Karpas-422 (cell line): Measurements from ENCODE around the gene NAALAD2. TPM values are rescaled to one million over a fixed set of nuclear protein-coding genes. Genes with fewer than 3 reads are reported as not detected.
A peak's percentile ranks its signal among the peaks of the same experiment; 100 is the strongest.
"Not testable (repeated sequence)": the region's sequence is repeated elsewhere in the genome, so short reads cannot be mapped to it uniquely, and the experiment has no call there.

Experiments
- DNase-seq: peaks from one replicate; pipeline ENCODE4 v3.0.0-alpha.2; 2015
- H2AFZ ChIP-seq: fragments of 200-600 bp; sonication (generic); 2 replicates; pipeline ENCODE4 v1.6.1; 2014; ENCODE audit warnings: antibody characterized with exemption, low read length, mixed read lengths
- H3K27ac ChIP-seq: fragments of 200-600 bp; sonication (generic); 2 replicates; pipeline ENCODE4 v1.5.1; 2014; ENCODE audit warnings: mild to moderate bottlenecking, low read length, moderate library complexity
- H3K27me3 ChIP-seq: fragments of 200-600 bp; sonication (generic); 2 replicates; pipeline ENCODE4 v1.6.1; 2014; ENCODE audit warnings: low read length, mixed read lengths
- H3K36me3 ChIP-seq: fragments of 200-600 bp; sonication (generic); 2 replicates; pipeline ENCODE4 v1.6.1; 2014; ENCODE audit warnings: low read length, mixed read lengths; ENCODE audit not compliant: insufficient read depth
- H3K4me1 ChIP-seq: fragments of 200-600 bp; sonication (generic); 2 replicates; pipeline ENCODE4 v1.6.1; 2014; ENCODE audit warnings: mild to moderate bottlenecking, low read length, mixed read lengths
- H3K4me2 ChIP-seq: fragments of 200-600 bp; sonication (generic); 2 replicates; pipeline ENCODE4 v1.6.1; 2014; ENCODE audit warnings: low read length, low read depth, mild to moderate bottlenecking; ENCODE audit not compliant: poor library complexity, severe bottlenecking
- H3K4me3 ChIP-seq: fragments of 200-600 bp; sonication (generic); 2 replicates; pipeline ENCODE4 v1.5.1; 2014; ENCODE audit warnings: mild to moderate bottlenecking, antibody characterized with exemption, low read length, mixed read lengths
- H3K79me2 ChIP-seq: fragments of 200-600 bp; sonication (generic); 2 replicates; pipeline ENCODE4 v1.6.1; 2014; ENCODE audit warnings: mild to moderate bottlenecking, low read length, mixed read lengths
- H3K9ac ChIP-seq: fragments of 200-600 bp; sonication (generic); 2 replicates; pipeline ENCODE4 v1.6.0; 2014; ENCODE audit warnings: low read length
- H3K9me2 ChIP-seq: fragments of 200-600 bp; sonication (generic), shearing (Covaris generic); replicated peaks from 2 replicates; pipeline ENCODE4 v1.6.0; 2014; ENCODE audit warnings: mild to moderate bottlenecking, low read length, moderate library complexity; ENCODE audit not compliant: insufficient read depth
- H3K9me3 ChIP-seq: fragments of 300-700, 200-600 bp; sonication (generic); 2 replicates; pipeline ENCODE4 v1.6.1; 2014; ENCODE audit warnings: low read length, mixed read lengths
- H4K20me1 ChIP-seq: fragments of 200-600 bp; sonication (generic); 2 replicates; pipeline ENCODE4 v1.6.1; 2014; ENCODE audit warnings: mild to moderate bottlenecking, antibody characterized with exemption, low read length, low read depth; ENCODE audit not compliant: insufficient read depth
- total RNA-seq: library from RNA; depleted of rRNA; stranded (reverse); fragments of >200 nt; shearing (Covaris generic); gene quantifications from 2 replicates; pipeline ENCODE4 v1.2.3, GENCODE V29; 2014; ENCODE audit warnings: low replicate concordance

NAALAD2 gene
- total RNA-seq, 1 experiment from 2014 or later, result not detected

DNA sequence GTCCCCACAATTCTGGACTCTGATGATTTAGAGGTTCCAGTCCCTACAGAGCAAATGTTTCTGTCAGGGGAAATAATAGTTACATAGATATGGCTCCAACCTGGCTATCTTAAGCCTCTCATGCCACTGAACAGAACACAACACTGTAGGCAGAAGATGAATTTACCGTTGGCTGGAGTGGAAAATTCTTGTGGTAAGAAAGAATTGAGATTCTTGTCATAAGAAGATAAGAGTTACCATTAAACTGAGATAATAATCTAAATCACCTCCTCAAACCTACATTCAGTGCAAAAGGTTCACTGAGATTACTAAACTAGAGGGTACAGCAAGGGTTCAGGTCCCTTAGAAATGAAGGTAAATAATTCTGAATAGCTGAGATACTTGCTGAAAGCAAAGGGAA, 10.1 kb upstream of the NAALAD2 start:
- Histone ChIP-seq H2AFZ (no peak overlapping the region), H3K9me3 (no peaks in the 10 kb centered on the region), H3K79me2 (no peaks in the 10 kb centered on the region), H4K20me1 (no peaks in the 10 kb centered on the region), H3K9ac (no peak overlapping the region), H3K27ac (no peak overlapping the region), H3K4me3 (no peak overlapping the region), H3K4me2 (no peak overlapping the region), H3K27me3 (no peaks in the 10 kb centered on the region), H3K36me3 (no peaks in the 10 kb centered on the region), H3K4me1 (no peaks in the 10 kb centered on the region), H3K9me2 (no peaks in the 10 kb centered on the region)
- no peak for DNase-seq

DNA sequence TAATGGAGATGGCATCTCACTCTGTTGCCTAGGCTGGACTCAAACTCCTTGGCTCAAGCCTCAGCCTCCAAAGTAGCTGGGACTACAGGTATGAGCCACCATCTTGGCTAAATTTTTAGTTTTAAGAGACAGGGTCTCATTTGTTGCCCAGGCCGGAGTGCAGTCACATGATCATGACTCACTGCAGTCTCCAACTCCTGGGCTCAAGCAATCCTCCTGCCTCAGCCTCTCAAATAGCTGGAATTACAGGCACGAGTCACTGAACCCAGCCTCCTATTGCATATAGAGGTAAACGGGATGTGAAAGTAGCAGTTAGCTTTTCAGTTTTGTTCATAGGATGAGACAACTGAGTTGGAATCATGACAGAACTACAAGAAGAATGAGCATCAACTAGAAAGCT, 9.5 kb upstream of the NAALAD2 start:
- no peaks in the 10 kb centered on the region for H3K9me3 ChIP-seq
- H3K9ac ChIP-seq, result no peak overlapping the region
- no peak overlapping the region for H3K4me3 ChIP-seq
- no peaks in the 10 kb centered on the region for H3K27me3 ChIP-seq
- no peaks in the 10 kb centered on the region for H3K4me1 ChIP-seq
- no peaks in the 10 kb centered on the region for H3K9me2 ChIP-seq
- no peaks in the 10 kb centered on the region for H3K36me3 ChIP-seq
- H3K4me2 ChIP-seq, result no peak overlapping the region
- H4K20me1 ChIP-seq, result no peaks in the 10 kb centered on the region
- H3K27ac ChIP-seq, result no peak overlapping the region
- no peaks in the 10 kb centered on the region for H3K79me2 ChIP-seq
- no peak for DNase-seq
- no peak overlapping the region for H2AFZ ChIP-seq

DNA sequence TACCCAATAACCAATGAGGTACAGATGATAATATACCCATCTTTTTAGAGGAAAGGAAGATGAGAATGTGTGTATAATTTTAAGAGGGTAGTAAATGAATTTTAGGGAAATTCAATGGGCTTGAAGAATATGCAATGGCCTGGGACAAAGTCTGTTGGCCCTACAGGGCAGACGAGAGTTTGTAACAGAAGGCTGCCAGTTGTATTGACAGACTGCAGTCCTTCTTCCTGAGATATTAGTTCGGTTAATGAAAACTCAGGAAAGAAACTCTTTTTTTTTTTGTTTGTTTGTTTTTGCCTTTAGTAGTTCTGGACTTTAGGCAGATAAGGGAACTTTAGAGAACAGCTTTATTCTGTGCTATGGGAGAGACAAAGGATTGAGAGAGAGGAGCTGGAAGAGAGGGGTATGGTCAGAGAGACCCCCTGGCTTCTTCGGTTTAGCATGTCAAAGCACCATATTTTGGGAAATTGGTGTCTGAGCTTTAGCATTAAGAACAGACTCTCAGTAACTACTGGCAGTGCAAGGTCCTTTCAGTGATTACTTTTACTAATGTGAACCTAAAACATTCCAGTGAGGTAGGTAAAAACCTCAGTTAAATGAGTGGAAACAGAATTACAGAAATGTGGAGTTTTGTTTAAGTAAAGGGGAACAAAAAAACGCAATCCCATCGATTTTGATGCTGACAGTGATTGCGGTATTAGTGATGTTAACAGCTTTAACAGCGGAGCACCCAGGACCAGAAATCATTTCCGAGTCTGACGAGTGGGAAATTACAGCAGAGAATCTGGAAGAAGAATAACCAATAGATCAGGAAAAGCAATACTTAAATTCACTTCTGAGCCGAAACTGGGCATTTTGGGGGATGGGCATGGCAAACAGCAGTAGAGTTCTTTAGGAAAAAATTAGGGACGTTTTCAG, 644 bp upstream of the NAALAD2 start:
- H3K4me2 ChIP-seq, result no peak overlapping the region

DNA sequence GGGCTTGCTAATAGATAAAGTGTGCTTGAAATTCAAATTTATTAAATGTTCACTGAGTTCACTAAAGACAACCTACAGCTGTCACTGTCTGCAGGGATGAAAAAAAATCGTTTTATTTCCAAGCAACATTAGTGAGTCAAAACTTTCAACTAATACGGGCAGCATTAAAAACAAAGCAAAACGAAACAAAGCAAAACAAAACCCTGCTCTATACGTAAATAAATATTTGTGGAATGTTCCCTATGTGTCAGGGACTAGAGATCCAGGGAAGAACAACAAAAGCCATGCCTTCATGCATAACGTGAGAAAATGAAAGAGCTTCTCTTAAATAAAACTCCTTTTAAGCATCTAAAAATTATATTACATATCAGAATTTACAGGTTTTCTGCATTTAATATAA, 553 bp downstream of the NAALAD2 start:
- Histone ChIP-seq H3K4me3 (no peak overlapping the region), H2AFZ (no peak overlapping the region), H3K27me3 (0 out of 2 replicates have a peak, but pooled peaks cover 2% of the 10 kb centered on the region), H3K9ac (no peak overlapping the region), H3K36me3 (no peaks in the 10 kb centered on the region), H4K20me1 (no peaks in the 10 kb centered on the region), H3K4me2 (no peak overlapping the region), H3K9me3 (no peaks in the 10 kb centered on the region), H3K9me2 (no peaks in the 10 kb centered on the region), H3K4me1 (no peaks in the 10 kb centered on the region), H3K27ac (no peak overlapping the region), H3K79me2 (no peaks in the 10 kb centered on the region)
- no peak for DNase-seq

More for the DNA sequence above, 644 bp upstream of the NAALAD2 start:
- DNase-seq, result no peak
- H3K9me2 ChIP-seq, result no peaks in the 10 kb centered on the region
- H2AFZ ChIP-seq, result no peak overlapping the region
- H3K27me3 ChIP-seq, result 0 out of 2 replicates have a peak, but pooled peaks cover 2% of the 10 kb centered on the region
- H3K79me2 ChIP-seq, result no peaks in the 10 kb centered on the region
- no peaks in the 10 kb centered on the region for H3K36me3 ChIP-seq
- no peaks in the 10 kb centered on the region for H3K4me1 ChIP-seq
- no peaks in the 10 kb centered on the region for H3K9me3 ChIP-seq
- H3K27ac ChIP-seq, result no peak overlapping the region
- H3K4me3 ChIP-seq, result no peak overlapping the region
- H4K20me1 ChIP-seq, result no peaks in the 10 kb centered on the region
- H3K9ac ChIP-seq, result no peak overlapping the region

DNA sequence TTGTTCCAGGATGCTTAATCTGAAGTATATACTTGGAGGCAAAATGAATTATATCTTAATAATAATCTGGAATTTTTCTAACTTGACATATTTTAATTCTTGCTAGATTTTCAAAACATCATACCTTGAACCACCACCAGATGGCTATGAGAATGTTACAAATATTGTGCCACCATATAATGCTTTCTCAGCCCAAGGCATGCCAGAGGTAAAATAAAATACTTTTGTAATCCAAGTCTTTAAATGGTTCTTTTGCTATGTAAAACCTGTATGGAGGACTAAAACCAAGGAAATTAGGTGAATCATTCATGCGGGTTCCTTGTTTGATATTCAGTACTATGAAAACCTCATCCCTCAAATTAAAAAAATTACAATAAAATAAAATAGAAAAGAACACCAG, 14.4 kb downstream of the NAALAD2 start:
- no peaks in the 10 kb centered on the region for H3K9me3 ChIP-seq
- no peak overlapping the region for H3K4me2 ChIP-seq
- H3K4me3 ChIP-seq, result no peak overlapping the region
- H3K9me2 ChIP-seq, result no peaks in the 10 kb centered on the region
- no peaks in the 10 kb centered on the region for H3K4me1 ChIP-seq
- no peak overlapping the region for H2AFZ ChIP-seq
- H3K27ac ChIP-seq, result no peak overlapping the region
- H3K9ac ChIP-seq, result no peak overlapping the region
- no peaks in the 10 kb centered on the region for H3K36me3 ChIP-seq
- H4K20me1 ChIP-seq, result no peaks in the 10 kb centered on the region
- H3K79me2 ChIP-seq, result no peaks in the 10 kb centered on the region
- DNase-seq, result peak; percentile 52
- H3K27me3 ChIP-seq, result no peaks in the 10 kb centered on the region; the same call in 1 of the 2 replicates

DNA sequence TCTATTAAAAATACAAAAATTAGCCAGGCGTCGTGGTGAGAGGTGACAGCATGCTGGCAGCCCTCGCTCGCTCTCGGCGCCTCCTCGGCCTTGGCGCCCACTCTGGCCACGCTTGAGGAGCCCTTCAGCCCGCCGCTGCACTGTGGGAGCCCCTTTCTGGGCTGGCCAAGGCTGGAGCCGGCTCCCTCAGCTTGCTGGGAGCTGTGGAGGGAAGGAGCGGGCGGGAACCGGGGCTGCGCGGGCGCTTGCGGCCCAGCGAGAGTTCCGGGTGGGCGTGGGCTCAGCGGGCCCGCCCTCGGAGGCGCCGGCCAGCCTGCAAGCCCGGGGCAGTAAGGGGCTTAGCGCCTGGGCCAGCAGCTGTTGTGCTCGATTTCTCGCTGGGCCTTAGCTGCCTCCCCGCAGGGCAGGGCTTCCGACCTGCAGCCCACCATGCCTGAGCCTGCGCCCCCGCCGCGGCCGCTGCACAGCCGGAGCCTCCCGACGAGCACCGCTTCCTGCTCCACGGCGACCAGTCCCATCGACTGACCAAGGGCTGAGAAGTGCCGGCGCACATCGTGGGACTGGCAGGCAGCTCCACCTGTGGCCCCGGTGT, 32.6 kb downstream of the NAALAD2 start:
- H3K4me1 ChIP-seq, H3K36me3 ChIP-seq, H3K4me3 ChIP-seq, H3K79me2 ChIP-seq, H3K9me2 ChIP-seq, H2AFZ ChIP-seq, H3K9me3 ChIP-seq, H3K27ac ChIP-seq, H3K9ac ChIP-seq, H4K20me1 ChIP-seq, DNase-seq, H3K4me2 ChIP-seq, H3K27me3 ChIP-seq: not testable (repeated sequence)

DNA sequence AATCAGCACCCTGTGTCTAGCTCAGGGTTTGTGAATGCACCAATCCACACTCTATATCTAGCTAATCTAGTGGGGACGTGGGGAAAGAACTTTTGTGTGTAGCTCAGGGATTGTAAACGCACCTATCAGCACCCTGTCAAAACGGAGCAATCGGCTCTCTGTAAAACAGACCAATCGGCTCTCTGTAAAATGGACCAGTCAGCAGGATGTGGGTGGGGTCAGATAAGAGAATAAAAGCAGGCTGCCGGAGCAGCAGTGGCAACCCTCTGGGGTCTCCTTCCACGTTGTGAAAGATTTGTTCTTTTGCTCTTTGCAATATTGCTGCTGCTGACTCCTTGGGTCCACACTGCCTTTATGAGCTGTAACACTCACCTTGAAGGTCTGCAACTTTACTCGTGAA, 33.2 kb downstream of the NAALAD2 start:
- not testable (repeated sequence) for H3K36me3 ChIP-seq, H3K27ac ChIP-seq, H3K4me2 ChIP-seq, H2AFZ ChIP-seq, H3K4me1 ChIP-seq, DNase-seq, H3K4me3 ChIP-seq, H3K9me3 ChIP-seq, H3K9ac ChIP-seq, H3K9me2 ChIP-seq, H4K20me1 ChIP-seq, H3K27me3 ChIP-seq, H3K79me2 ChIP-seq

DNA sequence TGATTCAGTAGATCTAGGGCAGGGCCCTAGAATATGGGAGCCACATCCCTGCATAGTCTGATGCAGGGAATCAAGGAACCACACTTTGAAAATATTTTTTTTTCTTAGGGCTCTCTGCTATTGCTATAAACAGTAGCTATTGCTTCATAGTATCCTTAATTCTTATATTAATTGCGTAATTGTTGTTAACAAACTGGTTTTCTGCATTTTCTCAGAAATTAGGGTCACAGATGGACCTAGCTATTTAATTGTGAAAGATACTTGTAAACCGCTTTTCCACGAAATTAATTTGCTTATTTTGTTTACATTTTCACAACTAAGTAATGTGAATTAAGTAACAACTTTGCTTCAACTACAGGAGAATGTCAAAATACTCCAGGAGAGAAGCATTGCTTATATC, 34.1 kb downstream of the NAALAD2 start:
- Histone ChIP-seq H2AFZ (no peak overlapping the region), H3K9me2 (no peaks in the 10 kb centered on the region), H3K4me1 (no peaks in the 10 kb centered on the region), H3K4me3 (no peak overlapping the region), H4K20me1 (no peaks in the 10 kb centered on the region), H3K4me2 (no peak overlapping the region), H3K27ac (no peak overlapping the region), H3K9me3 (no peaks in the 10 kb centered on the region), H3K9ac (no peak overlapping the region), H3K79me2 (no peaks in the 10 kb centered on the region), H3K27me3 (no peaks in the 10 kb centered on the region), H3K36me3 (no peaks in the 10 kb centered on the region)
- no peak for DNase-seq
